Neutrophil (primary cell): ENCODE measurements around the gene POLR2M.

Experiments
- H3K27ac ChIP-seq: fragments of 200-600 bp; sonication (generic); 2 replicates; pipeline ENCODE4 v1.5.1; 2016; ENCODE audit warnings: mild to moderate bottlenecking, moderate library complexity
- H3K27me3 ChIP-seq: fragments of 200-600 bp; sonication (generic); 2 replicates; pipeline ENCODE4 v1.6.0; 2016; ENCODE audit warnings: mild to moderate bottlenecking
- H3K36me3 ChIP-seq: fragments of 200-600 bp; sonication (generic); 2 replicates; pipeline ENCODE4 v1.5.1; 2017
- H3K4me1 ChIP-seq, 2 experiments: fragments of 200-600 bp in 1 of 2; sonication (generic) in 1 of 2; 1 replicate in 1 of 2; 2 replicates in 1 of 2; pipeline versions ENCODE4 v1.5.1 to v1.6.1; 2013 to 2016; ENCODE audit warnings: low read depth in 1 of 2, low read length in 1 of 2, mild to moderate bottlenecking in 1 of 2, moderate library complexity in 1 of 2; ENCODE audit not compliant: control insufficient read depth in 1 of 2, insufficient read depth in 1 of 2
- H3K4me3 ChIP-seq, 2 experiments: fragments of 200-600 bp in 1 of 2; sonication (generic) in 1 of 2; 1 replicate in 1 of 2; 2 replicates in 1 of 2; pipeline ENCODE4 v1.5.1; 2013 to 2016; ENCODE audit warnings: low read depth in 1 of 2, low read length in 1 of 2, mild to moderate bottlenecking in 1 of 2, moderate library complexity in 1 of 2
- H3K9me3 ChIP-seq: fragments of 200-600 bp; sonication (generic); 2 replicates; pipeline ENCODE4 v1.5.1; 2016
- CTCF ChIP-seq: fragments of 200-600 bp; sonication (generic); IDR thresholded peaks from 2 replicates; pipeline ENCODE4 v1.5.1; 2016; ENCODE audit warnings: antibody characterized with exemption

POLR2M gene

GRCh38 chr15:57736591-57736990 is 30.1 kb downstream of the POLR2M start:
- Histone ChIP-seq H3K36me3 (no peaks in the 10 kb centered on the region), H3K9me3 (no peaks in the 10 kb centered on the region), H3K27ac (no peak overlapping the region), H3K4me1 (no peaks in the 10 kb centered on the region), H3K27me3 (no peaks in the 10 kb centered on the region), H3K4me3 (no peak overlapping the region)
- TF ChIP-seq CTCF = no peak

- H3K9me3 ChIP-seq = no peaks in the 10 kb centered on the region
- H3K27ac ChIP-seq = no peak overlapping the region
- no peaks in the 10 kb centered on the region for H3K4me1 ChIP-seq
- no peak overlapping the region for H3K4me3 ChIP-seq
- no peaks in the 10 kb centered on the region for H3K27me3 ChIP-seq
- H3K36me3 ChIP-seq = no peaks in the 10 kb centered on the region
- no peak for TF ChIP-seq CTCF
Observed at GRCh38 chr15:57738734-57739237, 32.3 kb downstream of the POLR2M start.

- H3K27me3 ChIP-seq = no peaks in the 10 kb centered on the region
- TF ChIP-seq CTCF = no peak
- H3K9me3 ChIP-seq = no peaks in the 10 kb centered on the region
- H3K4me3 ChIP-seq = no peak overlapping the region
- no peaks in the 10 kb centered on the region for H3K4me1 ChIP-seq
- H3K36me3 ChIP-seq = no peaks in the 10 kb centered on the region
- H3K27ac ChIP-seq = no peak overlapping the region
Observed at GRCh38 chr15:57740048-57740447, 33.5 kb downstream of the POLR2M start.

GRCh38 chr15:57741089-57741488 is 34.6 kb downstream of the POLR2M start:
- Histone ChIP-seq H3K9me3 (no peaks in the 10 kb centered on the region), H3K27ac (no peak overlapping the region), H3K4me3 (no peak overlapping the region), H3K36me3 (no peaks in the 10 kb centered on the region), H3K4me1 (no peaks in the 10 kb centered on the region), H3K27me3 (no peaks in the 10 kb centered on the region)
- no peak for TF ChIP-seq CTCF

- no peaks in the 10 kb centered on the region for H3K4me1 ChIP-seq
Observed at GRCh38 chr15:57743424-57743823, 36.9 kb downstream of the POLR2M start.

More at GRCh38 chr15:57743424-57743823, 36.9 kb downstream of the POLR2M start:
- Histone ChIP-seq H3K9me3 (no peaks in the 10 kb centered on the region), H3K27me3 (no peaks in the 10 kb centered on the region), H3K4me3 (no peak overlapping the region), H3K36me3 (no peaks in the 10 kb centered on the region), H3K27ac (no peak overlapping the region)
- TF ChIP-seq CTCF = no peak
